ENCODE results near the gene SULT1B1.

Gene SULT1B1

DNA sequence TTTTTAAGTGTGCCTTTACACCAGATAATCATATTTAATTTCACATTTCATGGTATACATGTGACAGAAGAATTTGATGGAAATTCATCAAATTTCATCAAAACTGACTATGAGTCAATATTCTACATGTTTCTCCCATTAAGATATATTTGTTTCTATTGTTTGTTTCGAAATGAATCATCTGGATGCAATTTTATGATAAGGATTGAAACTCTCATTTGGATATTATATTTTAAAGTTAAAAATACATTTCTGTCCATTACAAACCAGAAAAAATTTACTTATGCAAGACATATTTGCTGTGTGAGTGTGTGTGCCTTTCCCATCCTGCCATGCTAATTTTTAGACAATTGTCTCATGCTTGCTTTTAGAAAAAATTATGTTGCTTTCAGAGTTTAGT, 52.2 kb downstream of the SULT1B1 start:
- peaks cover 8% of the 10 kb centered on the region for H3K9me3 Mint-ChIP-seq
- H3K27ac Mint-ChIP-seq: no peak overlapping the region
- no peak for DNase-seq
- TF ChIP-seq, protein P1, sequence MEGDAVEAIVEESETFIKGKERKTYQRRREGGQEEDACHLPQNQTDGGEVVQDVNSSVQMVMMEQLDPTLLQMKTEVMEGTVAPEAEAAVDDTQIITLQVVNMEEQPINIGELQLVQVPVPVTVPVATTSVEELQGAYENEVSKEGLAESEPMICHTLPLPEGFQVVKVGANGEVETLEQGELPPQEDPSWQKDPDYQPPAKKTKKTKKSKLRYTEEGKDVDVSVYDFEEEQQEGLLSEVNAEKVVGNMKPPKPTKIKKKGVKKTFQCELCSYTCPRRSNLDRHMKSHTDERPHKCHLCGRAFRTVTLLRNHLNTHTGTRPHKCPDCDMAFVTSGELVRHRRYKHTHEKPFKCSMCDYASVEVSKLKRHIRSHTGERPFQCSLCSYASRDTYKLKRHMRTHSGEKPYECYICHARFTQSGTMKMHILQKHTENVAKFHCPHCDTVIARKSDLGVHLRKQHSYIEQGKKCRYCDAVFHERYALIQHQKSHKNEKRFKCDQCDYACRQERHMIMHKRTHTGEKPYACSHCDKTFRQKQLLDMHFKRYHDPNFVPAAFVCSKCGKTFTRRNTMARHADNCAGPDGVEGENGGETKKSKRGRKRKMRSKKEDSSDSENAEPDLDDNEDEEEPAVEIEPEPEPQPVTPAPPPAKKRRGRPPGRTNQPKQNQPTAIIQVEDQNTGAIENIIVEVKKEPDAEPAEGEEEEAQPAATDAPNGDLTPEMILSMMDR (IDR thresholded peaks at IDR 0.05): no peak
- H3K36me3 Mint-ChIP-seq (ENCODE audit: low read depth): no peaks in the 10 kb centered on the region
- no peaks in the 10 kb centered on the region for H3K4me1 Mint-ChIP-seq
- no peak overlapping the region for H3K4me3 Mint-ChIP-seq
- H3K27me3 Mint-ChIP-seq (ENCODE audit: low read depth, poor library complexity): peaks cover 2% of the 10 kb centered on the region

- TF ChIP-seq, protein P1 (IDR thresholded peaks at IDR 0.05): no peak
- no peak overlapping the region for H3K4me3 Mint-ChIP-seq
- DNase-seq: no peak
- H3K27ac Mint-ChIP-seq: no peak overlapping the region
- H3K4me1 Mint-ChIP-seq: no peaks in the 10 kb centered on the region
- peaks cover 2% of the 10 kb centered on the region for H3K27me3 Mint-ChIP-seq (ENCODE audit: low read depth, poor library complexity)
- peaks cover 8% of the 10 kb centered on the region for H3K9me3 Mint-ChIP-seq
- no peaks in the 10 kb centered on the region for H3K36me3 Mint-ChIP-seq (ENCODE audit: low read depth)
Measured at GRCh38 chr4:69707807-69708206, 52.6 kb downstream of the SULT1B1 start.

- Mint-ChIP-seq H3K9me3 (no peaks in the 10 kb centered on the region), H3K36me3 (ENCODE audit: low read depth) (no peaks in the 10 kb centered on the region), H3K27ac (no peak overlapping the region), H3K4me1 (no peaks in the 10 kb centered on the region), H3K27me3 (ENCODE audit: low read depth, poor library complexity) (no peaks in the 10 kb centered on the region), H3K4me3 (no peak overlapping the region)
- TF ChIP-seq, protein P1 (IDR thresholded peaks at IDR 0.05): no peak
- no peak for DNase-seq
Measured at GRCh38 chr4:69702201-69702600, 58.2 kb downstream of the SULT1B1 start.

- H3K9me3 Mint-ChIP-seq: no peaks in the 10 kb centered on the region
- H3K4me3 Mint-ChIP-seq: no peak overlapping the region
- no peak overlapping the region for H3K27ac Mint-ChIP-seq
- no peaks in the 10 kb centered on the region for H3K4me1 Mint-ChIP-seq
- TF ChIP-seq, protein P1 (IDR thresholded peaks at IDR 0.05): no peak
- DNase-seq: no peak
- H3K27me3 Mint-ChIP-seq (ENCODE audit: low read depth, poor library complexity): no peaks in the 10 kb centered on the region
- H3K36me3 Mint-ChIP-seq (ENCODE audit: low read depth): no peaks in the 10 kb centered on the region
Measured at GRCh38 chr4:69701696-69702095, 58.7 kb downstream of the SULT1B1 start.

- peaks cover 10% of the 10 kb centered on the region for H3K9me3 Mint-ChIP-seq
- no peak for DNase-seq
- H3K4me3 Mint-ChIP-seq: no peak overlapping the region
- TF ChIP-seq, protein P1 (IDR thresholded peaks at IDR 0.05): no peak
- no peaks in the 10 kb centered on the region for H3K36me3 Mint-ChIP-seq (ENCODE audit: low read depth)
- no peak overlapping the region for H3K27ac Mint-ChIP-seq
- no peaks in the 10 kb centered on the region for H3K4me1 Mint-ChIP-seq
- H3K27me3 Mint-ChIP-seq (ENCODE audit: low read depth, poor library complexity): peaks cover 4% of the 10 kb centered on the region
Measured at GRCh38 chr4:69697536-69698242, 62.7 kb downstream of the SULT1B1 start.

GRCh38 chr4:69689599-69689998, 70.8 kb downstream of the SULT1B1 start:
- no peaks in the 10 kb centered on the region for H3K36me3 Mint-ChIP-seq (ENCODE audit: low read depth)
- no peaks in the 10 kb centered on the region for H3K4me1 Mint-ChIP-seq
- H3K27me3 Mint-ChIP-seq (ENCODE audit: low read depth, poor library complexity): peaks cover 10% of the 10 kb centered on the region
- TF ChIP-seq, protein P1 (IDR thresholded peaks at IDR 0.05): peak; percentile 48
- H3K27ac Mint-ChIP-seq: no peak overlapping the region
- no peak for DNase-seq
- H3K4me3 Mint-ChIP-seq: no peak overlapping the region
- peaks cover 1% of the 10 kb centered on the region for H3K9me3 Mint-ChIP-seq

Data from nephron progenitor cell (in vitro differentiated cells).